Activated CD4-positive, alpha-beta memory T cell treated with anti-CD3 and anti-CD28 coated beads for 36 hours (primary cell): ENCODE results near the gene MEIG1. TPM values are rescaled to one million over a fixed set of nuclear protein-coding genes. Genes with fewer than 3 reads are reported as not detected.
A peak's percentile ranks its signal among the peaks of the same experiment; 100 is the strongest.
"Not testable (repeated sequence)": the region's sequence is repeated elsewhere in the genome, so short reads cannot be mapped to it uniquely, and the experiment has no call there.

ENCODE experiments used
- CTCF ChIA-PET: fragments of 350-600 bp; sonication (Branson Sonifier 250); formaldehyde crosslinking; loops from one replicate; lab custom pipeline; 2021; ENCODE audit warnings: antibody characterized with exemption, inconsistent platforms; lab: Charles Lee
- POLR2A ChIA-PET: fragments of 350-600 bp; sonication (Branson Sonifier 250); formaldehyde crosslinking; loops from one replicate; lab custom pipeline; 2021; ENCODE audit warnings: antibody characterized with exemption; lab: Charles Lee
- DNase-seq: peaks from one replicate; pipeline ENCODE4 v3.0.0-alpha.2; 2020
- H3K27ac Mint-ChIP-seq: one replicate; pipeline ENCODE4 v1.8.0; 2021; ENCODE audit warnings: mixed read lengths
- H3K27me3 Mint-ChIP-seq: one replicate; pipeline ENCODE4 v1.8.0; 2021; ENCODE audit warnings: mixed read lengths
- H3K36me3 Mint-ChIP-seq: one replicate; pipeline ENCODE4 v1.8.0; 2021; ENCODE audit warnings: mixed read lengths
- H3K4me1 Mint-ChIP-seq: one replicate; pipeline ENCODE4 v1.8.0; 2021; ENCODE audit warnings: low read depth, mixed read lengths
- H3K4me3 Mint-ChIP-seq: one replicate; pipeline ENCODE4 v1.8.0; 2021; ENCODE audit warnings: mild to moderate bottlenecking, mixed read lengths
- H3K9me3 Mint-ChIP-seq: one replicate; pipeline ENCODE4 v1.8.0; 2021; ENCODE audit warnings: mixed read lengths
- intact Hi-C: fragments of 100-400 bp; cut with micrococcal nuclease; formaldehyde crosslinking; loops from one replicate; pipeline ENCODE4 v1.15.1; 2023
- total RNA-seq, 2 experiments: library from RNA; stranded (reverse); gene quantifications; one replicate each; pipeline ENCODE4 v1.2.3, GENCODE V29; 2021

Gene MEIG1
- total RNA-seq, 2 experiments from 2014 or later, result 0.95 to 1.4 TPM

- Mint-ChIP-seq H3K4me1 (peaks cover 27% of the 10 kb centered on the region), H3K36me3 (no peaks in the 10 kb centered on the region), H3K4me3 (peak overlapping the region; percentile 88), H3K9me3 (no peaks in the 10 kb centered on the region), H3K27me3 (no peaks in the 10 kb centered on the region), H3K27ac (peak overlapping the region; percentile 95)
- POLR2A ChIA-PET, result interaction anchor here (0.6 to 1.4 kb wide), 3 partner anchors 165 to 773 kb away, joined by 3 to 4 read pairs (median 4); no protein-coding TSS in a partner anchor
- CTCF ChIA-PET, result interaction anchor here (4.5 kb wide), 1 partner anchor 13 kb away, joined by 24 read pairs; no protein-coding TSS in a partner anchor
- no peak for DNase-seq
- intact Hi-C loops, result loop anchor here (1.0 to 10.0 kb wide), 6 partner anchors 138 to 774 kb away; partner anchors contain the start of genes NMT2 and RPP38
These were observed 342 bp upstream of the MEIG1 start for GRCh38 chr10:14958872-14959220.

GRCh38 chr10:14967897-14968296 lies 8.7 kb downstream of the MEIG1 start:
- POLR2A ChIA-PET, result no interaction called here
- no peak for DNase-seq
- CTCF ChIA-PET, result no interaction called here
- Mint-ChIP-seq H3K9me3 (no peaks in the 10 kb centered on the region), H3K36me3 (no peaks in the 10 kb centered on the region), H3K27me3 (no peaks in the 10 kb centered on the region), H3K4me3 (no peak overlapping the region), H3K4me1 (peaks cover 4% of the 10 kb centered on the region), H3K27ac (no peak overlapping the region)
- intact Hi-C loops, result no loop called here

- Mint-ChIP-seq H3K9me3 (no peaks in the 10 kb centered on the region), H3K27me3 (peaks cover 15% of the 10 kb centered on the region), H3K36me3 (no peaks in the 10 kb centered on the region), H3K4me1 (peaks cover under 1% of the 10 kb centered on the region), H3K27ac (no peak overlapping the region), H3K4me3 (no peak overlapping the region)
- intact Hi-C loops, result loop anchor here (5.0 kb wide), 1 partner anchor 95 kb away; the partner anchor contains the start of gene SUV39H2
- POLR2A ChIA-PET, result no interaction called here
- CTCF ChIA-PET, result interaction anchor here (0.6 to 1.8 kb wide), 21 partner anchors 10 to 777 kb away, joined by 3 to 24 read pairs (median 3); partner anchors contain the start of genes CDNF, HSPA14, MEIG1 and MSANTD7
- peak; percentile 66 for DNase-seq
These were observed 12.8 kb downstream of the MEIG1 start for GRCh38 chr10:14971867-14972448.

- H3K36me3 Mint-ChIP-seq, H3K9me3 Mint-ChIP-seq, POLR2A ChIA-PET, H3K4me1 Mint-ChIP-seq, H3K4me3 Mint-ChIP-seq, DNase-seq, CTCF ChIA-PET, H3K27ac Mint-ChIP-seq: not testable (repeated sequence)
- intact Hi-C loops, result loop anchor here (5.0 kb wide), 1 partner anchor 97 kb away; the partner anchor contains the start of gene SUV39H2
- H3K27me3 Mint-ChIP-seq, result peaks cover 15% of the 10 kb centered on the region
These were observed 15.2 kb downstream of the MEIG1 start for GRCh38 chr10:14974153-14974998.

GRCh38 chr10:14975672-14976273 lies 16.6 kb downstream of the MEIG1 start:
- Mint-ChIP-seq H3K27me3 (peaks cover 15% of the 10 kb centered on the region), H3K4me3 (no peak overlapping the region), H3K4me1 (no peaks in the 10 kb centered on the region), H3K36me3 (no peaks in the 10 kb centered on the region), H3K9me3 (no peaks in the 10 kb centered on the region), H3K27ac (no peak overlapping the region)
- intact Hi-C loops, result no loop called here
- DNase-seq, result no peak
- CTCF ChIA-PET, result no interaction called here
- POLR2A ChIA-PET, result no interaction called here

GRCh38 chr10:14982744-14983143 lies 23.6 kb downstream of the MEIG1 start:
- CTCF ChIA-PET, result no interaction called here
- intact Hi-C loops, result no loop called here

GRCh38 chr10:14989552-14989951 lies 30.4 kb downstream of the MEIG1 start:
- POLR2A ChIA-PET, intact Hi-C loops, H3K27me3 Mint-ChIP-seq, H3K36me3 Mint-ChIP-seq, H3K9me3 Mint-ChIP-seq, DNase-seq, H3K27ac Mint-ChIP-seq, H3K4me1 Mint-ChIP-seq, CTCF ChIA-PET, H3K4me3 Mint-ChIP-seq: not testable (repeated sequence)

More at GRCh38 chr10:14982744-14983143, 23.6 kb downstream of the MEIG1 start:
- POLR2A ChIA-PET, result no interaction called here
- Mint-ChIP-seq H3K27me3 (no peaks in the 10 kb centered on the region), H3K4me1 (no peaks in the 10 kb centered on the region), H3K4me3 (no peak overlapping the region), H3K9me3 (no peaks in the 10 kb centered on the region), H3K27ac (no peak overlapping the region), H3K36me3 (no peaks in the 10 kb centered on the region)
- DNase-seq, result no peak

GRCh38 chr10:14991035-14991749 lies 32.0 kb downstream of the MEIG1 start:
- H3K4me3 Mint-ChIP-seq, H3K36me3 Mint-ChIP-seq, H3K27me3 Mint-ChIP-seq, H3K9me3 Mint-ChIP-seq, H3K27ac Mint-ChIP-seq, POLR2A ChIA-PET, H3K4me1 Mint-ChIP-seq: not testable (repeated sequence)
- peak; percentile 88 for DNase-seq
- CTCF ChIA-PET, result interaction anchor here (0.6 to 1.4 kb wide), 2 partner anchors 58 to 115 kb away, joined by 4 to 10 read pairs; no protein-coding TSS in a partner anchor
- intact Hi-C loops, result loop anchor here (1.0 to 10.0 kb wide), 2 partner anchors 115 to 384 kb away; partner anchors contain the start of gene FAM171A1

GRCh38 chr10:14992336-14992735 lies 33.1 kb downstream of the MEIG1 start:
- POLR2A ChIA-PET, H3K27ac Mint-ChIP-seq, H3K27me3 Mint-ChIP-seq, DNase-seq, H3K9me3 Mint-ChIP-seq, H3K4me1 Mint-ChIP-seq, H3K36me3 Mint-ChIP-seq, H3K4me3 Mint-ChIP-seq: not testable (repeated sequence)
- intact Hi-C loops, result loop anchor here (10.0 kb wide), 1 partner anchor 382 kb away; the partner anchor contains the start of gene FAM171A1
- CTCF ChIA-PET, result interaction anchor here (1.0 kb wide), 1 partner anchor 113 kb away, joined by 4 read pairs; no protein-coding TSS in a partner anchor

- CTCF ChIA-PET, result interaction anchor here (1.4 kb wide), 1 partner anchor 113 kb away, joined by 7 read pairs; no protein-coding TSS in a partner anchor
- H3K27me3 Mint-ChIP-seq, POLR2A ChIA-PET, H3K4me1 Mint-ChIP-seq, DNase-seq, H3K27ac Mint-ChIP-seq, H3K9me3 Mint-ChIP-seq, H3K4me3 Mint-ChIP-seq, H3K36me3 Mint-ChIP-seq: not testable (repeated sequence)
- intact Hi-C loops, result loop anchor here (10.0 kb wide), 1 partner anchor 381 kb away; the partner anchor contains the start of gene FAM171A1
These were observed 34.6 kb downstream of the MEIG1 start for GRCh38 chr10:14993500-14994455.
